ENCODE results near the gene PCGF1. TPM values are rescaled to one million over a fixed set of nuclear protein-coding genes. Genes with fewer than 3 reads are reported as not detected.

Gene PCGF1
- polyA plus RNA-seq, 1 experiment, result 30.6 TPM

DNA sequence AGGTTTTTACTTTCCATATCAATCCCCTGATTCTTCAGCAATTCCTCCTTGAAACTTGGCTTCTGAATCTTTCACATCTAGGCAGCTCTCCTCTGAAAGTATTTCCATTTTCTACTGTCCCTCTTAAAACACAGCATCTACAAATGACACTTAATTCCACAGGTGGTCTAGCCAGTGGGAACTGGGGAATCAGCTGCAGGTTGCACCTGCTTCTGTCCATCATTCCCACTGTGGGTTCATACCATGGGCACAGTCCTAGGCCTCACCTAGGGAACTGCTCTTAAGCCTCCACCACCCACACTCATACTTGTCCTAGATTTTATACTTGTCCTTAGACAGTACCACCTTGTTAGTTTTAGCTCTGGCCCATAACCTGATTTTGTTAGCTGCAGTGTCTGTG lies 44.0 kb upstream of the PCGF1 start:
- CTCF ChIA-PET, result interaction anchor here (1.1 kb wide), 1 partner anchor 24 kb away, joined by 3 read pairs; no protein-coding TSS in a partner anchor
- POLR2A ChIA-PET, result no interaction called here
- H3K4me3 ChIP-seq (ENCODE audit: low read depth, low read length), result no peak overlapping the region

DNA sequence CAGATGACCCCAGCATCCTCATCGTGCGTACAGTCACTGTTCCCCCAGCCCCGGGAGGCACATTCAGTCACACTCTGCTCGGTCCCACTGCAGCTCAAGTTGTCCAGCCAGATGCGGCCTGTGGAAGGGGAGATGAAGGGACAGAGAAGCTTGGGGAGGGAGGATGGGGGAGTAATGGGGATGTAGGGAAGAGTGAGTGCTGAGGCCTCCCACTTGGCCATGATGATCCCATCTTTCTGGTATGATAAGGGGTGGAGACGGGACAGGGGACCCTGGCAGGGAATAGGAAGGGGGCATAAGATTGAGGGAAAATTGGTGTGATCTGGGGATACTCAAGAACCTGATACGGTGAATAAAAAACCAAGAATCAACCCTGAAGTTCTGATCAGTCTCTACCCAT lies 42.7 kb upstream of the PCGF1 start:
- TF ChIP-seq, protein P1, sequence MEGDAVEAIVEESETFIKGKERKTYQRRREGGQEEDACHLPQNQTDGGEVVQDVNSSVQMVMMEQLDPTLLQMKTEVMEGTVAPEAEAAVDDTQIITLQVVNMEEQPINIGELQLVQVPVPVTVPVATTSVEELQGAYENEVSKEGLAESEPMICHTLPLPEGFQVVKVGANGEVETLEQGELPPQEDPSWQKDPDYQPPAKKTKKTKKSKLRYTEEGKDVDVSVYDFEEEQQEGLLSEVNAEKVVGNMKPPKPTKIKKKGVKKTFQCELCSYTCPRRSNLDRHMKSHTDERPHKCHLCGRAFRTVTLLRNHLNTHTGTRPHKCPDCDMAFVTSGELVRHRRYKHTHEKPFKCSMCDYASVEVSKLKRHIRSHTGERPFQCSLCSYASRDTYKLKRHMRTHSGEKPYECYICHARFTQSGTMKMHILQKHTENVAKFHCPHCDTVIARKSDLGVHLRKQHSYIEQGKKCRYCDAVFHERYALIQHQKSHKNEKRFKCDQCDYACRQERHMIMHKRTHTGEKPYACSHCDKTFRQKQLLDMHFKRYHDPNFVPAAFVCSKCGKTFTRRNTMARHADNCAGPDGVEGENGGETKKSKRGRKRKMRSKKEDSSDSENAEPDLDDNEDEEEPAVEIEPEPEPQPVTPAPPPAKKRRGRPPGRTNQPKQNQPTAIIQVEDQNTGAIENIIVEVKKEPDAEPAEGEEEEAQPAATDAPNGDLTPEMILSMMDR (IDR thresholded peaks at IDR 0.05; ENCODE audit: insufficient read depth, low read depth, low read length), result no peak
- no peak overlapping the region for H3K4me3 ChIP-seq (ENCODE audit: low read depth, low read length)
- POLR2A ChIA-PET, result no interaction called here
- DNase-seq (ENCODE audit: low read depth), result no peak
- CTCF ChIA-PET, result interaction anchor here (0.7 to 1.4 kb wide), 3 partner anchors 37 to 67 kb away, joined by 3 to 5 read pairs (median 4); partner anchors contain the start of genes CCDC142 and TTC31
- H3K36me3 ChIP-seq (ENCODE audit: control insufficient read depth, insufficient read depth, low read length), result no peaks in the 10 kb centered on the region
- no peaks in the 10 kb centered on the region for H3K27me3 ChIP-seq (ENCODE audit: control insufficient read depth, insufficient read depth, low read length)

More for the DNA sequence above, 44.0 kb upstream of the PCGF1 start:
- no peak for DNase-seq (ENCODE audit: low read depth)
- Histone ChIP-seq H3K27me3 (ENCODE audit: control insufficient read depth, insufficient read depth, low read length) (no peaks in the 10 kb centered on the region), H3K36me3 (ENCODE audit: control insufficient read depth, insufficient read depth, low read length) (peaks cover 2% of the 10 kb centered on the region)
- TF ChIP-seq, protein P1 (IDR thresholded peaks at IDR 0.05; ENCODE audit: insufficient read depth, low read depth, low read length), result no peak

DNA sequence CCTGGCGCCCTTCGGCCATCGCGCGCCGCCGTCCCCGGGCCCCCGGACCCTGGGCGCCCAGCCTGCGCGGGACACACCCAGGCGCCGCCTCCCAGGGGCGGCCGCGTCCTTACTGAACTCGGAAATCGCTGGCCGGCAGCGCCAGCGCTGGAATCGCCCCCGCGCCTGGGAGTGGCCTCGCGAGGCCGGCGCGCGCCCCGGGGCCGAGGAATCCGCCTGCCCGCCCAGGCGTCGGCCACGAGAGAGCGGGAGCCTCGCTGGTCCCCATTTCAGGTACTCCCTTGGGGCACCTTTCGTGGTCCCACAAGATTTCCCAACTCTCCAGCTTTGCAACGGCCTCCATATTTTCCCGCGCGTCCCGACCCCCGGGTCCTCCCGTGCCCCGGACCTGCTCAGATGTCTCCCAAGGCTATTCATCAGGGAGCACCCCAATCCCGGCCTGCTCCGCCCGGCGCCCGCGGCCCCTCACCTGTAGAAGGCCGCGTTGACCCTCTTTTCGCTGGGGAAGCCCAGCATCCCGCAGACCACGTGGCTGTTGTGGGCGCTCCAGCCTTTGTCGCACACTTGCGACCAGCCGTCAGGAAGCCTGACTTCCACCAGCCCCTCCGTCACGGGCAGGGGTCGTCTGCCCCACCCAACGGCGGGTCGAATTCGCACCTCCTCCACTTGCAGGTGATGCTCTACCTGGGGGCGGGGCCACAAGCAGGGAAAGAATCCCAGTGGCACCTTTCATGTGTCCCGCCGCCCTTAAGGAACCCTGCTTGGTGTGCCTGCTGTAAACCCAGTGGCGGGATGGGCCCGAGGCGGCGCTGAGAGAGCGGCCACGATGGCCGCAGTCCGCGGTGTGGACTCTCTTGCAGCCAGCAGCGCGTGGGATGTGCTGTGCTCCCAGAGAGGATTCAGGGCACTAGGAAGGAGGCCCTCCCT lies 41.7 kb upstream of the PCGF1 start:
- H3K36me3 ChIP-seq (ENCODE audit: control insufficient read depth, insufficient read depth, low read length), result no peaks in the 10 kb centered on the region
- ChIA-PET CTCF (interaction anchor here (1.0 to 1.4 kb wide), 2 partner anchors 41 to 66 kb away, joined by 3 to 4 read pairs; partner anchors contain the start of genes CCDC142 and TTC31), POLR2A (no interaction called here)
- DNase-seq (ENCODE audit: low read depth), result no peak
- TF ChIP-seq, protein P1 (IDR thresholded peaks at IDR 0.05; ENCODE audit: insufficient read depth, low read depth, low read length), result no peak
- H3K4me3 ChIP-seq (ENCODE audit: low read depth, low read length), result peak overlapping the region; percentile 42
- no peaks in the 10 kb centered on the region for H3K27me3 ChIP-seq (ENCODE audit: control insufficient read depth, insufficient read depth, low read length)

DNA sequence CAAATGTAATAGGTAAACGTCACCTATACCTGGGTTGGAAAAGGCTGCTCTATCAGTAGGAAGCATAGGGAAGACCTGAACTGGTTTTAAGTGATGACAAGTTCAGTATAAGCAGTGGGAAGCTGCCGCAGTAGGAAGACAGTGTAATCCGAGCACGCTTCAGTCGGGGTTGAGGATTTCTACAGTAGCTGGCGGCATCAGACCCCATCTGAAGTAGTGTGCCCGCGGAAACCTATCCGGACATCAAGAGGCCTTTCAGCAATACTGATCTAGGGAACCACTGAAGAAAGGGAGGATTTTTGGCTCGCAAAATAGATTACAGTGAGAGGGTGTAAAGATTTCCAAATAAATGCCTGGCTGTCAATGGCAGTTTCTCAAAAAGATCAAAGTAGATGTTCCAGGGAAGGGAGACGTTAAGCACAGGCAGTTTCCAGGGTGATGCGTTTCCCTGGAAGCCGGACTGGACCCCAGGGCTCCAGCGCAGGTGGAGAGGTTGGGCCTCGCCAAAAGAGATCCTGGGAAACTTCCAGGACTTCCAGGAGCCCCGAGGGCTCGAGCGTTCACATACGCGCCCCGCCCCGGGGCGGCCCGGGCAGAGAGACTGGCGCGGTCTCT lies 40.9 kb upstream of the PCGF1 start:
- Histone ChIP-seq H3K36me3 (ENCODE audit: control insufficient read depth, insufficient read depth, low read length) (no peaks in the 10 kb centered on the region), H3K27me3 (ENCODE audit: control insufficient read depth, insufficient read depth, low read length) (no peaks in the 10 kb centered on the region), H3K4me3 (ENCODE audit: low read depth, low read length) (peak overlapping the region; percentile 42)
- CTCF ChIA-PET, result interaction anchor here (1.5 kb wide), 1 partner anchor 15 kb away, joined by 4 read pairs; no protein-coding TSS in a partner anchor
- DNase-seq (ENCODE audit: low read depth), result no peak
- TF ChIP-seq, protein P1 (IDR thresholded peaks at IDR 0.05; ENCODE audit: insufficient read depth, low read depth, low read length), result no peak
- POLR2A ChIA-PET, result no interaction called here

DNA sequence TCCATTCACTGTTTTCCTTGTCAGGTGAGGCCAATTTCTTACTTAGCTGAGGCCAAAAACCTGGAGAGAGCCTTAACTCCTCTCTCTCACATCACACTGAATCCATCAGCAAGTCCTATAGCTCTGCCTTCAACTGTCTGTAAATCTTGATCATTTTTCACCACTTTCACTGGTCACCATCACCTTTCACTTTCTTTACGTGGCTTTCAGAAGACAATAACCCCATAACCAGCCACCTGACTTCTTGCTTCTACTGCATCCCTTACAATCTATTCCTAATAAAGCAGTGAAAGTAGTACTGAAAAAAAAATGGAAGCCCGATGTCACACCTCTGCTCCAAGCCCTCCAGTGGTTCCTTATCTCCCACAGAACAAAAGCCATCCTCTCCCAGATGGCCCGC lies 38.5 kb upstream of the PCGF1 start:
- ChIA-PET POLR2A (no interaction called here), CTCF (no interaction called here)
- Histone ChIP-seq H3K36me3 (ENCODE audit: control insufficient read depth, insufficient read depth, low read length) (no peaks in the 10 kb centered on the region), H3K4me3 (ENCODE audit: low read depth, low read length) (no peak overlapping the region), H3K27me3 (ENCODE audit: control insufficient read depth, insufficient read depth, low read length) (no peaks in the 10 kb centered on the region)
- no peak for DNase-seq (ENCODE audit: low read depth)
- TF ChIP-seq, protein P1 (IDR thresholded peaks at IDR 0.05; ENCODE audit: insufficient read depth, low read depth, low read length), result no peak

Measured in BJ (cell line).